HG03135 (cell line): ENCODE results near the gene KLHDC10.
"Not testable (repeated sequence)": the region's sequence is repeated elsewhere in the genome, so short reads cannot be mapped to it uniquely, and the experiment has no call there.

Experiments
- ATAC-seq: cut with Tn5 transposase; IDR thresholded peaks from one replicate; pipeline ENCODE4 v1.9.1; 2021; ENCODE audit warnings: mild to moderate bottlenecking, moderate library complexity; ENCODE audit not compliant: unreplicated experiment

KLHDC10 gene

GRCh38 chr7:130153211-130153908, 83.0 kb downstream of the KLHDC10 start:
- ATAC-seq = no peak

- no peak for ATAC-seq
Measured at GRCh38 chr7:130154131-130154500, 83.8 kb downstream of the KLHDC10 start.

- ATAC-seq = no peak
Measured at GRCh38 chr7:130154501-130155317, 84.4 kb downstream of the KLHDC10 start.

- no peak for ATAC-seq
Measured at GRCh38 chr7:130156140-130156539, 85.8 kb downstream of the KLHDC10 start.

GRCh38 chr7:130157700-130158099, 87.4 kb downstream of the KLHDC10 start:
- ATAC-seq = no peak

GRCh38 chr7:130160023-130160422, 89.7 kb downstream of the KLHDC10 start:
- no peak for ATAC-seq

GRCh38 chr7:130160455-130160854, 90.1 kb downstream of the KLHDC10 start:
- ATAC-seq = no peak

GRCh38 chr7:130162196-130162595, 91.9 kb downstream of the KLHDC10 start:
- no peak for ATAC-seq

GRCh38 chr7:130174237-130174959, 104.1 kb downstream of the KLHDC10 start:
- ATAC-seq = no peak

- no peak for ATAC-seq
Measured at GRCh38 chr7:130178251-130178650, 107.9 kb downstream of the KLHDC10 start.

GRCh38 chr7:130179631-130180030, 109.3 kb downstream of the KLHDC10 start:
- ATAC-seq = no peak

- ATAC-seq = no peak
Measured at GRCh38 chr7:130180571-130181262, 110.4 kb downstream of the KLHDC10 start.

- ATAC-seq = no peak
Measured at GRCh38 chr7:130181263-130181605, 110.9 kb downstream of the KLHDC10 start.

GRCh38 chr7:130182990-130183389, 112.7 kb downstream of the KLHDC10 start:
- peak; percentile 76 for ATAC-seq

- not testable (repeated sequence) for ATAC-seq
Measured at GRCh38 chr7:130184349-130184748, 114.0 kb downstream of the KLHDC10 start.
